ENCODE measurements around the gene XG.
"Not testable (repeated sequence)": the region's sequence is repeated elsewhere in the genome, so short reads cannot be mapped to it uniquely, and the experiment has no call there.

XG gene

GRCh38 chrX:2804858-2805257 lies 53.0 kb downstream of the XG start:
- not testable (repeated sequence) for H3K4me3 ChIP-seq (replicated peaks; ENCODE audit: insufficient read depth, low read length); H3K27me3 ChIP-seq (ENCODE audit: insufficient read depth, poor library complexity, severe bottlenecking); H3K27ac ChIP-seq (replicated peaks); DNase-seq (ENCODE audit: low read depth in 1 of 2, low spot score in 1 of 2)

GRCh38 chrX:2811271-2811670 lies 59.4 kb downstream of the XG start:
- Histone ChIP-seq H3K27ac (replicated peaks) (no peak overlapping the region), H3K27me3 (ENCODE audit: insufficient read depth, poor library complexity, severe bottlenecking) (no peaks in the 10 kb centered on the region), H3K4me3 (replicated peaks; ENCODE audit: insufficient read depth, low read length) (no peak overlapping the region)
- TF ChIP-seq, protein P1, sequence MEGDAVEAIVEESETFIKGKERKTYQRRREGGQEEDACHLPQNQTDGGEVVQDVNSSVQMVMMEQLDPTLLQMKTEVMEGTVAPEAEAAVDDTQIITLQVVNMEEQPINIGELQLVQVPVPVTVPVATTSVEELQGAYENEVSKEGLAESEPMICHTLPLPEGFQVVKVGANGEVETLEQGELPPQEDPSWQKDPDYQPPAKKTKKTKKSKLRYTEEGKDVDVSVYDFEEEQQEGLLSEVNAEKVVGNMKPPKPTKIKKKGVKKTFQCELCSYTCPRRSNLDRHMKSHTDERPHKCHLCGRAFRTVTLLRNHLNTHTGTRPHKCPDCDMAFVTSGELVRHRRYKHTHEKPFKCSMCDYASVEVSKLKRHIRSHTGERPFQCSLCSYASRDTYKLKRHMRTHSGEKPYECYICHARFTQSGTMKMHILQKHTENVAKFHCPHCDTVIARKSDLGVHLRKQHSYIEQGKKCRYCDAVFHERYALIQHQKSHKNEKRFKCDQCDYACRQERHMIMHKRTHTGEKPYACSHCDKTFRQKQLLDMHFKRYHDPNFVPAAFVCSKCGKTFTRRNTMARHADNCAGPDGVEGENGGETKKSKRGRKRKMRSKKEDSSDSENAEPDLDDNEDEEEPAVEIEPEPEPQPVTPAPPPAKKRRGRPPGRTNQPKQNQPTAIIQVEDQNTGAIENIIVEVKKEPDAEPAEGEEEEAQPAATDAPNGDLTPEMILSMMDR (IDR thresholded peaks at IDR 0.05; ENCODE audit: insufficient read depth, low read length), result no peak
- no peak for TF ChIP-seq POLR2AphosphoS5 (IDR thresholded peaks at IDR 0.05; ENCODE audit: low read depth)
- TF ChIP-seq SPI1 (IDR thresholded peaks at IDR 0.05; ENCODE audit: borderline replicate concordance, low read depth), result no peak
- TF ChIP-seq GABPA (IDR thresholded peaks at IDR 0.05; ENCODE audit: low read depth), result no peak
- TF ChIP-seq REST (IDR thresholded peaks at IDR 0.05; ENCODE audit: insufficient replicate concordance, low read depth), result no peak
- no peak for DNase-seq (ENCODE audit: low read depth in 1 of 2, low spot score in 1 of 2)

- not testable (repeated sequence) for H3K27ac ChIP-seq (replicated peaks); H3K4me3 ChIP-seq (replicated peaks; ENCODE audit: insufficient read depth, low read length); H3K27me3 ChIP-seq (ENCODE audit: insufficient read depth, poor library complexity, severe bottlenecking)
- DNase-seq (ENCODE audit: low read depth in 1 of 2, low spot score in 1 of 2), result peak in 1 of 2 experiments; percentile 47
- TF ChIP-seq, protein P1 (IDR thresholded peaks at IDR 0.05; ENCODE audit: insufficient read depth, low read length), result peak; percentile 5
These were observed 60.5 kb downstream of the XG start for GRCh38 chrX:2812161-2812907.

DNA sequence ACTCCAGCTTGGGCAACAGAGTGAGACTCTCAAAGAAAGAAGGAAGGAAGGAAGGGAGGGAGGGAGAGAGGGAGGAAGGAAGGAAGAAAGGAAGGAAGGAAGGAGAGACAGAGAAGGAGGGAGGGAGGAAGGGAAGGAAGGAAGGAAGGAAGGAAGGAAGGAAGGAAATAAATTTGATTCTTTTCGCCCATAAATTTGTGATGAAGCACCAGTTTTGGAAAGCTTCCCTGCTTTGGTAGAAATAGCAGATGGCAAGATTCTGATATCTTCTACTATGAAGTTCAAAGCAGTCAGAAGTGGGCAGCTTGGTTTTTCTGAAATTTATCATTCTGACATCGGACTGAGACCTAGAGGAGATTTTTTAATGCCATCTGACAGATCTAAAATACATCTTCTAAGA lies 65.2 kb downstream of the XG start:
- no peak for DNase-seq (ENCODE audit: low read depth in 1 of 2, low spot score in 1 of 2)
- H3K4me3 ChIP-seq (replicated peaks; ENCODE audit: insufficient read depth, low read length), result no peak overlapping the region
- TF ChIP-seq SPI1 (IDR thresholded peaks at IDR 0.05; ENCODE audit: borderline replicate concordance, low read depth), result no peak
- TF ChIP-seq, protein P1 (IDR thresholded peaks at IDR 0.05; ENCODE audit: insufficient read depth, low read length), result no peak
- no peak for TF ChIP-seq POLR2AphosphoS5 (IDR thresholded peaks at IDR 0.05; ENCODE audit: low read depth)
- no peak for TF ChIP-seq REST (IDR thresholded peaks at IDR 0.05; ENCODE audit: insufficient replicate concordance, low read depth)
- TF ChIP-seq GABPA (IDR thresholded peaks at IDR 0.05; ENCODE audit: low read depth), result no peak
- H3K27me3 ChIP-seq (ENCODE audit: insufficient read depth, poor library complexity, severe bottlenecking), result no peaks in the 10 kb centered on the region
- no peak overlapping the region for H3K27ac ChIP-seq (replicated peaks)

Data from HL-60 (cell line).